Activated CD4-positive, CD25-positive, alpha-beta regulatory T cell (primary cell): ENCODE data around the gene ERN1.
A peak's percentile ranks its signal among the peaks of the same experiment; 100 is the strongest.
"Not testable (repeated sequence)": the region's sequence is repeated elsewhere in the genome, so short reads cannot be mapped to it uniquely, and the experiment has no call there.

ENCODE experiments used
- DNase-seq, 4 experiments: peaks; one replicate each; lab custom pipeline; 2025; lab: John Stamatoyannopoulos, UW

The ERN1 gene

GRCh38 chr17:64135000-64135399 lies 5.1 kb upstream of the ERN1 start:
- DNase-seq: no peak

GRCh38 chr17:64134216-64134970 lies 4.4 kb upstream of the ERN1 start:
- no peak for DNase-seq

- no peak for DNase-seq
These were observed 3.7 kb upstream of the ERN1 start for GRCh38 chr17:64133546-64134215.

- no peak for DNase-seq
These were observed 1.8 kb upstream of the ERN1 start for GRCh38 chr17:64131606-64132270.

DNA sequence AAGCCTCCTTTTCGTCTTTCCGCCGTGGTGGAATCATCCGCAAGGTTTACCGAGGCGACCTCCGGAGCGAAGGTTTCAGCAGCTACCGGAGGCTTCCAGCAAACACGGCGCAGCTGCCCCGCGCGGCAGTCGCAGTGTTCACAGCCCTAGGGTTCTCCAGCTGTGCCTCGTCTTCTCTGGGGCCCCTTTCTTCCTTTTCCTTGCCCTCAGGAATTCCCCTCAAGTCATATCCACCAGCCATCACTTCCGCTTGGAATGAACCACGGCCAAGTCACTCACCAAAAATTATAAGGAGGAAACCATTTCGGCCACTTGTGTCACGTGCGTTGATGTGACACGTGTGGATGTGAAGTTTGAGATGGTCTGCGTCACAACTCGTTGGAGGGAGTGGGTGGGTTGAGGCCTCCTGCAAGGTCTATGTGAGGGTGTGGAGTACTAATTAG lies 636 bp upstream of the ERN1 start:
- peak in 3 of 4 experiments; percentile 26 to 57 (median 35) for DNase-seq

DNA sequence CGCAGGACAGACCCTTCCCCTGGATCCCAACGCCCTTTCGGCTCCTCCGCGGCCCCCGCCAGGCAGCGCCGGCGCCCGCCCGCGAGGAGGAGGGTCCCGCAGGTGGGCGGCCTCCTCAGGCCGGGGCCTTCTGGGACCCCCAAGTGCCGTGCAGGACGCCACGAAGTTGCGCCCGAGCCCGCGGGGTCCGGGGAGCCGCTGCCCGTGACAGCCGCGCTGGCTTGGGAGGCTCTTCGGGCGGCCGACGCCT lies 504 bp downstream of the ERN1 start:
- DNase-seq: no peak

DNA sequence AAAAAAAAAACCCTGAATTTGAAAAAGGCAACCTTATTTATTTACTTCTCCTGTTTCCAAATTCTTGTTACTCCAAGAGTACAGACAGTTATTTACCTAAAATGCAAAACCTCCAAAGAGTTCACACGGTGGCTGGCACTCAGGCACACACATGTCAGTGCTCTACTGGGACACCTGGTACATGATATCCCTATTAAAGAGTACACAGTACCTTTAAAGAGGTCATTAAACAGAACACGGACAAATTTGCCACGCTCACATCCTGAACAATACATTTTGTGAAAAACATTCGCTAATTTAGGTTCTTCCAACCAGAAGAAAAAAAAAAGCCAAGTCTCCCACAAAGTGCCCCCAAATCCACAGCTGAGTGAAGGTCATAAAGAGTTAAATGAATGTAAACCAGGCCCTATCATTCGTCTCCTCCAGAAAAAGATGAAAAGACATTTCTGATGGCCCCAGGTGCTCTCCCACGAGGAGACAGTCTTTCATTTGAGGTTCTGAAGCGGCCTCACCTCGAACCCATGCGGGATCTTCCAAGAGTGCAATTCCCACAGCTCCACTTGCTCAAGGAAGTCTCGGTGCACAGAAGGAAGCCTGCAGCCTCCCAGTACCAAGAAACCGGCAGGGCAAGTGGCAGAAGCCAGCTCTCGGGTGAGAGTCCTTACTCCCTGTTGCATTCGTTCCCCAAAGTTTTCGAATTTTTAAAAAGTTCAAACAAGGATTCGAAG lies 993 bp downstream of the ERN1 start:
- no peak for DNase-seq

- no peak for DNase-seq
These were observed 3.0 kb downstream of the ERN1 start for GRCh38 chr17:64126918-64127317.

DNA sequence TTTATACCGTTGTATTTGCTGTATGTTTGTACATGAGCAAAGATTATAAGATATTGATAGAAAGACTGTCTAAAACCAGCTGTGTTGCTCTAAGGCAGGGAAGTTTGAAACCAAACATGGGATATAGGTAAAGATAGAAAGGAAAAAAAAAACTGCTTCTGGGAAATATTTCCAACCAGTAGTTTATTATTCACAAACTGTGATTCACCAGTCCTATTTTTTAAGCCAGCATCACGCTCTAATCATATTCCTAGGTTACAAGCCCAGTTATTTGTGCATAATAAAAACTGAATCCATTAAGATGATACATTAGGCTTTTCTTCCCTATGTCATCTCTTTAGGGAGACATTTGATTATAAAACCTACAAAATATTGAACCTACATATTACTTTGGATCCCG lies 4.0 kb downstream of the ERN1 start:
- DNase-seq: no peak

GRCh38 chr17:64124609-64125008 lies 5.3 kb downstream of the ERN1 start:
- no peak for DNase-seq

GRCh38 chr17:64123114-64123513 lies 6.8 kb downstream of the ERN1 start:
- no peak for DNase-seq

- not testable (repeated sequence) for DNase-seq
These were observed 8.8 kb downstream of the ERN1 start for GRCh38 chr17:64120972-64121786.

DNA sequence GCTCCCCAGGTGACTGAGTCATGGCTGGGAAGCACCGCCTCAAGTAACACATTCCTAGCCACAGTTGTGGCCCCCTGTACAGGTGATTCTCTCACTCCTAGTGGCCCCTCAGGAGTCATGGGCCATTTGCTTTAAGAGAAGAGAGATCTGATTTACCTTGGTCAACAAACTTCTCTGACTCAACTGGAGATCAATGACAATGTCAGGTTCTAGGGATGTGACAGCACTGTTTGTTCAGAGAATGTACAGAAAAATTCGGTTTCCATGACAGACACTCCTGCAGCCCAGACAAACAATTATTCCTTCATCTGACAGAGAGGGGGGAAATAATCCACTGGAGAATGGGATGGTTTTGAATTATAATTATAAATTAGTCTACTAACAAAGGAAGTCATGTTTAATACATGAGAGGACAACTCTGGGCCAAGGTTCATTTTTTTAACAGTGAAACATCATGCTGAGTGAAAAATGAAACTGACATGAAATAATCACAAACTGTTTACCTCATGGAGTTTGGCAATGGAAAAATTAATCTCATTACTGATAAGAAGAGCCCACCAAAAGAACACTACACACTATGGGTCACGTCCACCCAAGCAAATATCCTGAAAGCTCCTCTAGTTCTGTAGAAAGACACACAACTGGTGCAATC lies 9.7 kb downstream of the ERN1 start:
- DNase-seq: no peak

- no peak for DNase-seq
These were observed 11.7 kb downstream of the ERN1 start for GRCh38 chr17:64117981-64118979.

DNA sequence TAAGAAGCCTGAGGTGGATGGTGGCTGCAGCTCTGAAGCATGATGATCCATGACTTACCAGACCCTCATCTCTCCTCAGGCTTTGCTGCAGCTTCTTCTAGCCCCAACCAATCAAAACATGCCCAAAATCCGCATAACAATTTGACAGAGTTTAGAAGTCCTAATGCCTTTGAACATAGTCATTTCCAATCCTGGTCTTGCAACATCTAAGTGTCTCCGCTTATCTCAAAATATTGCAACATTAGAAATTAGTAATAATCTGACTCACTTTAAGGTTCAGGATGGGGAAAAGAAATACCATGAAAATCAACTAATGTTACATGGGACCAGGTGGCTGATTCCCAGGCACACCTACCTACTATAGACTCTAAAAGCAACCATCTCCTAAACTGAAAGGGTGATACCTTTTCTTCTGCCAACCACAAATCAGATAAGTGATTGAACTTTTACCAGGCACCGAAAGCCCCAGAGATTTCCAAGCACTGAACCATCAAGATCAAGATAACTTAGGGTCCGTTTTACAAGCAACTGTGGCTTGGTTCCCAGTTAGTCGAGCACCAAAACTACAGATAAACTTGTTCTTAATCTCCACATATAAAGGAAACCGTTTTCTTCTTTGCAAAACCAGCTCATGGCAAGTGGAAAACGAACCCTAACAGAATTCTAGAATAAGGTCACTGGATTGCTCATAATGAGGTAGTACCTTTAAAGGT lies 14.0 kb downstream of the ERN1 start:
- DNase-seq: no peak

DNA sequence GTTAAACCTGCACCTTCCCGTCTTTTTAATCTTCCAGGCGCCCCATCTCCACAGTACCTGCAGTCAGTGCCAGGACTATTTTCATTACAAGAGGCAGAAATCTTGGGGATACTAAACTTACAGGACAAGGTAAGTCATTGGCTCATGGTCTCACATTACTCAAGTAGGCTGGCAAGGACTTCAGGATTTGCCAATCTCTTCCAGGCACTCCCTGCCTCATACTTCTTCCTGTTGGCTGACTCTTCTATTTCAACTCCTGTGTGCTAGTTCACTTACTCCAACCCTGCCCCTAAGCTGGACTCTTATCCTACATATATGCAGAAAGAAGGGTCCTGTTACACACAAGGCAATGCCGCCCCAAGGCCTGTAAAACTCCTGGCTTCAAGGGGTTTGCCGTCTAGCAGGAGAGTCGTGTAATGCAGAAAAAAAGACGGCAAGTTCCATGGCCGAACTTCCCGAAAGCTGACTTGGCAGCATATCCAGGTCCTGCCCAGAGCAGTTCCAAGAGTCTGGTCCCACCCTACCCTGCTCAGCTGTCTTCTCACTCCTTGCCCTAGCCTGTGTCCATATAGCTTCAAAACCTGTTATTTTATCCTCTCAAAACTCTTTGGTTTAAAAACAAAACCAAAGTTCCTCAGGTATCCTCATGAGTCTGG lies 14.8 kb downstream of the ERN1 start:
- no peak for DNase-seq

DNA sequence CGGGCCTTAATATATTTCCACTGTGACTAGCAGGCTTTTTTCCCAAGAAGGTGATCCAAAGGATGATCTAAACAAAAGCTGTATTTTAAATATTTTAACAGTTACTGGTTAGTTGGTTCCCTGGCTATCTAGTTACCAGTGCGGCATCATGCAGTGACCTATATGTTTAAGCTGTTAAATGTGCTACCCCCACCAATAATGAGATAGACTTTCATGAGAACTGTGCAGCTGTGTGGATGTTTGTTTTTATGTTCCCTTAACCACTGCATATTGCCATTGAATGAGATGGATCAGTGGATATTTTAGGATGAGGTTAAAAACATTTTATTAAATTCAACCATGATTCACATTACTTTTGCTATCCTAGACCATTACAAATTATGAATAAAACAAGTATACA lies 16.9 kb downstream of the ERN1 start:
- DNase-seq: no peak

- DNase-seq: no peak
These were observed 18.1 kb downstream of the ERN1 start for GRCh38 chr17:64111831-64112230.
